ENCODE results near the gene IFT57.
A peak's percentile ranks its signal among the peaks of the same experiment; 100 is the strongest.

The IFT57 gene

GRCh38 chr3:108125153-108125543, 97.1 kb downstream of the IFT57 start:
- no peak for DNase-seq (ENCODE audit: low read depth in 2 of 2)

- peak in 1 of 2 donors; percentile 48 for DNase-seq (ENCODE audit: low read depth in 2 of 2)
Observed at GRCh38 chr3:108124337-108125152, 97.7 kb downstream of the IFT57 start.

GRCh38 chr3:108123326-108123725, 98.9 kb downstream of the IFT57 start:
- DNase-seq (ENCODE audit: low read depth in 2 of 2): no peak

GRCh38 chr3:108122276-108122675, 99.9 kb downstream of the IFT57 start:
- no peak for DNase-seq (ENCODE audit: low read depth in 2 of 2)

- DNase-seq (ENCODE audit: low read depth in 2 of 2): no peak
Observed at GRCh38 chr3:108119398-108120104, 102.7 kb downstream of the IFT57 start.

- no peak for DNase-seq (ENCODE audit: low read depth in 2 of 2)
Observed at GRCh38 chr3:108118038-108118768, 104.0 kb downstream of the IFT57 start.

- no peak for DNase-seq (ENCODE audit: low read depth in 2 of 2)
Observed at GRCh38 chr3:108117241-108117775, 104.9 kb downstream of the IFT57 start.

- no peak for DNase-seq (ENCODE audit: low read depth in 2 of 2)
Observed at GRCh38 chr3:108114423-108115065, 107.7 kb downstream of the IFT57 start.

- DNase-seq (ENCODE audit: low read depth in 2 of 2): no peak
Observed at GRCh38 chr3:108113975-108114374, 108.2 kb downstream of the IFT57 start.

GRCh38 chr3:108110934-108111333, 111.3 kb downstream of the IFT57 start:
- no peak for DNase-seq (ENCODE audit: low read depth in 2 of 2)

Data from stimulated activated CD8-positive, alpha-beta memory T cell treated with anti-CD3 and anti-CD28 coated beads, Interleukin-2, amount 100 ng/mL, for 1 hour (primary cell).